IMR-90 (cell line): Measurements from ENCODE around the gene PANK4. TPM values are rescaled to one million over a fixed set of nuclear protein-coding genes. Genes with fewer than 3 reads are reported as not detected.

Experiments
- ATAC-seq: fragments of 200-7000 bp; cut with Tn5 transposase; 2 replicates; pipeline ENCODE4 v1.9.1; 2020; ENCODE audit warnings: low read depth, mild to moderate bottlenecking, moderate library complexity
- BruUV-seq: library from RNA; stranded (reverse); fragments of 400-500 nt; replicated peaks from 2 replicates; lab custom pipeline; 2021; lab: Mats Ljungman, UMichigan
- CTCF ChIA-PET: fragments of 300-600 bp; formaldehyde crosslinking; extraction: SDS; loops from one replicate; lab custom pipeline; 2021; ENCODE audit warnings: antibody characterized with exemption; lab: Yijun Ruan, JAX
- POLR2A ChIA-PET: fragments of 300-600 bp; sonication (Branson Sonifier 250); formaldehyde crosslinking; loops from one replicate; lab custom pipeline; 2022; ENCODE audit warnings: antibody characterized with exemption; ENCODE audit not compliant: unreplicated experiment; lab: Charles Lee
- DNase-seq: peaks from one replicate; pipeline ENCODE4 v3.0.0; 2013
- H2AFZ ChIP-seq: replicated peaks from 2 replicates; pipeline ENCODE3; 2013; ENCODE audit warnings: low read length, mild to moderate bottlenecking; ENCODE audit not compliant: poor library complexity
- H2AK5ac ChIP-seq: 2 replicates; pipeline ENCODE4 v1.6.1; 2013; ENCODE audit warnings: low read depth, low read length, inconsistent platforms
- H2AK9ac ChIP-seq: replicated peaks from 2 replicates; pipeline ENCODE3; 2013; ENCODE audit warnings: mild to moderate bottlenecking, low read depth, low read length, moderate library complexity; ENCODE audit not compliant: poor library complexity
- H2BK120ac ChIP-seq: 2 replicates; pipeline ENCODE4 v1.6.1; 2013; ENCODE audit warnings: low read depth, low read length, inconsistent platforms
- H2BK15ac ChIP-seq: 3 replicates; pipeline ENCODE4 v1.6.1; 2013; ENCODE audit warnings: low read depth, low read length, inconsistent platforms
- H2BK20ac ChIP-seq: 2 replicates; pipeline ENCODE4 v1.6.1; 2013; ENCODE audit warnings: low read depth, mild to moderate bottlenecking, inconsistent platforms, low read length, moderate library complexity
- H2BK5ac ChIP-seq: 2 replicates; pipeline ENCODE4 v1.6.1; 2013; ENCODE audit warnings: mild to moderate bottlenecking, low read depth, low read length, inconsistent platforms; ENCODE audit not compliant: poor library complexity, severe bottlenecking
- H3K14ac ChIP-seq: replicated peaks from 2 replicates; pipeline ENCODE4 v1.6.1; 2013; ENCODE audit warnings: low read depth, low read length, inconsistent platforms
- H3K18ac ChIP-seq: 2 replicates; pipeline ENCODE4 v1.6.1; 2013; ENCODE audit warnings: low read depth, low read length, control low read depth
- H3K23ac ChIP-seq: 2 replicates; pipeline ENCODE4 v1.6.1; 2013; ENCODE audit warnings: low read depth, low read length, inconsistent platforms
- H3K27ac ChIP-seq: 2 replicates; pipeline ENCODE4 v1.5.1; 2013; ENCODE audit warnings: mild to moderate bottlenecking, control low read depth, low read length; ENCODE audit not compliant: insufficient read depth
- H3K27me3 ChIP-seq: 2 replicates; pipeline ENCODE4 v1.6.1; 2013; ENCODE audit warnings: low read length; ENCODE audit not compliant: control insufficient read depth, insufficient read depth
- H3K36me3 ChIP-seq: 2 replicates; pipeline ENCODE4 v1.6.1; 2013; ENCODE audit warnings: low read length, mixed read lengths; ENCODE audit not compliant: control insufficient read depth, insufficient read depth
- H3K4ac ChIP-seq: 2 replicates; pipeline ENCODE4 v1.6.1; 2013; ENCODE audit warnings: low read depth, low read length, inconsistent platforms
- H3K4me1 ChIP-seq: 2 replicates; pipeline ENCODE4 v1.6.1; 2013; ENCODE audit warnings: low read length, mixed read lengths; ENCODE audit not compliant: control insufficient read depth, insufficient read depth
- H3K4me2 ChIP-seq: 2 replicates; pipeline ENCODE4 v1.6.1; 2013; ENCODE audit warnings: low read depth, mild to moderate bottlenecking, control low read depth, low read length, moderate library complexity
- H3K4me3 ChIP-seq: 2 replicates; pipeline ENCODE4 v1.5.1; 2013; ENCODE audit warnings: low read depth, mild to moderate bottlenecking, control low read depth, low read length, moderate library complexity; ENCODE audit not compliant: insufficient read depth
- H3K56ac ChIP-seq: 2 replicates; pipeline ENCODE4 v1.6.1; 2013; ENCODE audit warnings: low read length, inconsistent platforms; ENCODE audit not compliant: insufficient read depth; ENCODE audit errors: extremely low read depth
- H3K79me1 ChIP-seq, 2 experiments: 2 replicates each; pipeline ENCODE4 v1.6.1; 2013; ENCODE audit warnings: low read length in 2 of 2, inconsistent platforms in 1 of 2, low read depth in 1 of 2
- H3K9ac ChIP-seq: 2 replicates; pipeline ENCODE4 v1.6.1; 2013; ENCODE audit warnings: low read depth, low read length, control low read depth
- H3K9me1 ChIP-seq: 2 replicates; pipeline ENCODE4 v1.6.1; 2013; ENCODE audit warnings: low read length, inconsistent platforms; ENCODE audit not compliant: insufficient read depth
- H3K9me3 ChIP-seq: 2 replicates; pipeline ENCODE4 v1.6.1; 2013; ENCODE audit warnings: low read length; ENCODE audit not compliant: control insufficient read depth, insufficient read depth
- H4K20me1 ChIP-seq: 2 replicates; pipeline ENCODE4 v1.6.1; 2013; ENCODE audit warnings: low read length, inconsistent platforms; ENCODE audit not compliant: insufficient read depth
- H4K5ac ChIP-seq: 2 replicates; pipeline ENCODE4 v1.6.1; 2013; ENCODE audit warnings: mild to moderate bottlenecking, low read depth, low read length, control low read depth
- H4K8ac ChIP-seq, 2 experiments: 2 replicates each; pipeline ENCODE4 v1.6.1; 2013; ENCODE audit warnings: low read depth in 2 of 2, low read length in 2 of 2, control low read depth in 1 of 2, inconsistent platforms in 1 of 2
- H4K91ac ChIP-seq: 2 replicates; pipeline ENCODE4 v1.6.1; 2013; ENCODE audit warnings: low read depth, low read length, inconsistent platforms; ENCODE audit not compliant: insufficient read depth
- BHLHE40 ChIP-seq: fragments of 150-350 bp; IDR thresholded peaks from 2 replicates; pipeline ENCODE4 v1.6.1; 2016; ENCODE audit warnings: mild to moderate bottlenecking, low read depth, low read length
- CEBPB ChIP-seq: IDR thresholded peaks from 2 replicates; pipeline ENCODE4 v1.6.1; 2012; ENCODE audit warnings: low read depth, low read length, improper control_type of control experiment
- CHD1 ChIP-seq: IDR thresholded peaks from 2 replicates; pipeline ENCODE4 v1.6.1; 2012; ENCODE audit warnings: low read depth, low read length, improper control_type of control experiment
- FOS ChIP-seq: fragments of 150-350 bp; IDR thresholded peaks from 2 replicates; pipeline ENCODE4 v1.6.1; 2016; ENCODE audit warnings: low read depth, low read length
- MAFK ChIP-seq: IDR thresholded peaks from 2 replicates; pipeline ENCODE4 v1.6.1; 2012; ENCODE audit warnings: low read depth, low read length, improper control_type of control experiment
- MAZ ChIP-seq: IDR thresholded peaks from 2 replicates; pipeline ENCODE4 v1.6.1; 2012; ENCODE audit warnings: low read depth, mild to moderate bottlenecking, low read length, improper control_type of control experiment, moderate library complexity, borderline replicate concordance
- MXI1 ChIP-seq: IDR thresholded peaks from 2 replicates; pipeline ENCODE4 v1.6.1; 2012; ENCODE audit warnings: low read depth, mild to moderate bottlenecking, low read length, moderate library complexity, borderline replicate concordance
- NFE2L2 ChIP-seq: fragments of 150-350 bp; IDR thresholded peaks from 2 replicates; pipeline ENCODE4 v1.6.1; 2016; ENCODE audit warnings: low read depth, mild to moderate bottlenecking, low read length
- POLR2A ChIP-seq: IDR thresholded peaks from 2 replicates; pipeline ENCODE4 v1.6.1; 2012; ENCODE audit warnings: mild to moderate bottlenecking, low read depth, low read length
- RAD21 ChIP-seq: IDR thresholded peaks from 2 replicates; pipeline ENCODE4 v1.6.1; 2012; ENCODE audit warnings: low read length, improper control_type of control experiment
- RCOR1 ChIP-seq: IDR thresholded peaks from 2 replicates; pipeline ENCODE4 v1.6.1; 2012; ENCODE audit warnings: mild to moderate bottlenecking, low read length, improper control_type of control experiment; ENCODE audit not compliant: insufficient replicate concordance
- RFX5 ChIP-seq: IDR thresholded peaks from 2 replicates; pipeline ENCODE4 v1.8.0; 2012; ENCODE audit warnings: low read depth, mild to moderate bottlenecking, low read length, moderate library complexity
- SMC3 ChIP-seq: fragments of 150-350 bp; IDR thresholded peaks from 2 replicates; pipeline ENCODE4 v1.6.1; 2016; ENCODE audit warnings: low read depth, mild to moderate bottlenecking, antibody characterized with exemption, low read length, moderate library complexity
- WGBS, 2 experiments: methylation state at CpG; one replicate each; pipeline versions ENCODE4 v1.1.5 to v1.1.7; 2013; ENCODE audit warnings: missing lambda C conversion rate in 2 of 2; ENCODE audit not compliant: insufficient read length in 1 of 2; ENCODE audit errors: extremely low coverage in 2 of 2; 5-methylcytosine and 5-hydroxymethylcytosine counted together
- dilution Hi-C: fragments of 300-500 bp; cut with HindIII; formaldehyde crosslinking; loops from one replicate; pipeline ENCODE4 v1.14.3; 2018; ENCODE audit warnings: low sequenced_read_pairs; ENCODE audit not compliant: unreplicated experiment
- in situ Hi-C: fragments of 300-500 bp; cut with MboI; formaldehyde crosslinking; loops from 3 replicates; pipeline ENCODE4 v1.14.3; 2019; ENCODE audit warnings: low sequenced_read_pairs, inconsistent platforms, mixed read lengths
- intact Hi-C: fragments of 100-400 bp; cut with micrococcal nuclease; formaldehyde crosslinking; loops from 2 replicates; pipeline ENCODE4 v1.10.0; 2022
- polyA plus RNA-seq, 3 experiments: library from polyadenylated mRNA; depleted of rRNA; stranded (reverse); fragments of >200 nt; gene quantifications; 2 replicates each; pipeline ENCODE4 v1.2.3, GENCODE V29; 2012; ENCODE audit warnings: low replicate concordance in 1 of 3
- total RNA-seq: library from RNA; depleted of rRNA; stranded (reverse); fragments of >200 nt; gene quantifications from 2 replicates; pipeline ENCODE4 v1.2.3, GENCODE V29; 2012
- TF ChIP-seq, protein P1 (sequence below): fragments of 150-350 bp; IDR thresholded peaks from 2 replicates; pipeline ENCODE4 v1.6.1; 2016; ENCODE audit warnings: low read depth, mild to moderate bottlenecking, low read length, moderate library complexity, borderline replicate concordance
- TF ChIP-seq, protein P2 (sequence below): conservative IDR thresholded peaks from 2 replicates; pipeline ENCODE4 v1.5.1; 2012; ENCODE audit warnings: mild to moderate bottlenecking, low read depth, low read length, improper control_type of control experiment
- TF ChIP-seq, protein P3 (sequence below): fragments of 150-350 bp; IDR thresholded peaks from 2 replicates; pipeline ENCODE4 v1.6.1; 2017; ENCODE audit warnings: mild to moderate bottlenecking, antibody characterized with exemption, low read length, low read depth

PANK4 gene
- total and polyA plus RNA-seq, 2 of the 4 experiments (the other 2 are of a cell fraction) = 14.0 to 18.5 TPM

DNA sequence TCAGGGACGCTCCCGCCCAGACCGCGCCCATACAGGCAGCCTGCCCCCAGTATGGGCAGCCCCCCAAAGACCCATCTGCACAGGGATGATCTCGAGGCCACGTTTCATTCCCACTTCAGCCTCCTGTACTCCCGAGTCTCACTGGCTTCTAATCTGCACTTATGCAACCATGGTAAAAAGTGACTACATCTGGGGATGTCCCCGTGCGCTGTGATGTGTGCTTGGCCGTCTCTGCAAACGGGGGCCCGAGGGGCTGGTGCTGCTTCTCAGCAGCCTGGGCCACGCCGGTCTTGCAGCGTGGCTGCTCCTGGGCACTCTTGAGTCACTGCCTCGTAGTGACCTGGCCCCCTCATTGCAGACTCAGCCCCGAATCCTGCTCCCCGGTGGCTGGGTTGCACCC is 67.7 kb downstream of the PANK4 start:
- no peak overlapping the region for H3K14ac ChIP-seq
- H2AK9ac ChIP-seq = no peak overlapping the region
- H3K4me2 ChIP-seq = no peak overlapping the region
- no TSS peak for BruUV-seq
- ChIA-PET POLR2A (no interaction called here), CTCF (interaction anchor here (0.7 kb wide), 1 partner anchor 843 kb away, joined by 3 read pairs; no protein-coding TSS in a partner anchor)
- H4K5ac ChIP-seq = no peak overlapping the region
- H4K91ac ChIP-seq = no peak overlapping the region
- H2BK120ac ChIP-seq = no peak overlapping the region
- no peak overlapping the region for H3K56ac ChIP-seq
- no peak overlapping the region for H2BK20ac ChIP-seq
- H3K27me3 ChIP-seq = peaks cover 15% of the 10 kb centered on the region
- intact Hi-C loops (loop anchor here (1.0 kb wide), 1 partner anchor 88 kb away; no protein-coding TSS in a partner anchor), in situ Hi-C loops (no loop called here), dilution Hi-C loops (no loop called here)
- TF ChIP-seq BHLHE40 (no peak), MXI1 (no peak), RCOR1 (no peak), POLR2A (no peak), FOS (no peak), NFE2L2 (no peak), RFX5 (no peak), CHD1 (no peak), SMC3 (no peak), RAD21 (no peak), CEBPB (no peak), MAZ (no peak), MAFK (no peak)
- TF ChIP-seq, protein P1, sequence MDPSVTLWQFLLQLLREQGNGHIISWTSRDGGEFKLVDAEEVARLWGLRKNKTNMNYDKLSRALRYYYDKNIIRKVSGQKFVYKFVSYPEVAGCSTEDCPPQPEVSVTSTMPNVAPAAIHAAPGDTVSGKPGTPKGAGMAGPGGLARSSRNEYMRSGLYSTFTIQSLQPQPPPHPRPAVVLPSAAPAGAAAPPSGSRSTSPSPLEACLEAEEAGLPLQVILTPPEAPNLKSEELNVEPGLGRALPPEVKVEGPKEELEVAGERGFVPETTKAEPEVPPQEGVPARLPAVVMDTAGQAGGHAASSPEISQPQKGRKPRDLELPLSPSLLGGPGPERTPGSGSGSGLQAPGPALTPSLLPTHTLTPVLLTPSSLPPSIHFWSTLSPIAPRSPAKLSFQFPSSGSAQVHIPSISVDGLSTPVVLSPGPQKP = no peak
- TF ChIP-seq, protein P2, sequence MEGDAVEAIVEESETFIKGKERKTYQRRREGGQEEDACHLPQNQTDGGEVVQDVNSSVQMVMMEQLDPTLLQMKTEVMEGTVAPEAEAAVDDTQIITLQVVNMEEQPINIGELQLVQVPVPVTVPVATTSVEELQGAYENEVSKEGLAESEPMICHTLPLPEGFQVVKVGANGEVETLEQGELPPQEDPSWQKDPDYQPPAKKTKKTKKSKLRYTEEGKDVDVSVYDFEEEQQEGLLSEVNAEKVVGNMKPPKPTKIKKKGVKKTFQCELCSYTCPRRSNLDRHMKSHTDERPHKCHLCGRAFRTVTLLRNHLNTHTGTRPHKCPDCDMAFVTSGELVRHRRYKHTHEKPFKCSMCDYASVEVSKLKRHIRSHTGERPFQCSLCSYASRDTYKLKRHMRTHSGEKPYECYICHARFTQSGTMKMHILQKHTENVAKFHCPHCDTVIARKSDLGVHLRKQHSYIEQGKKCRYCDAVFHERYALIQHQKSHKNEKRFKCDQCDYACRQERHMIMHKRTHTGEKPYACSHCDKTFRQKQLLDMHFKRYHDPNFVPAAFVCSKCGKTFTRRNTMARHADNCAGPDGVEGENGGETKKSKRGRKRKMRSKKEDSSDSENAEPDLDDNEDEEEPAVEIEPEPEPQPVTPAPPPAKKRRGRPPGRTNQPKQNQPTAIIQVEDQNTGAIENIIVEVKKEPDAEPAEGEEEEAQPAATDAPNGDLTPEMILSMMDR = no peak
- TF ChIP-seq, protein P3, sequence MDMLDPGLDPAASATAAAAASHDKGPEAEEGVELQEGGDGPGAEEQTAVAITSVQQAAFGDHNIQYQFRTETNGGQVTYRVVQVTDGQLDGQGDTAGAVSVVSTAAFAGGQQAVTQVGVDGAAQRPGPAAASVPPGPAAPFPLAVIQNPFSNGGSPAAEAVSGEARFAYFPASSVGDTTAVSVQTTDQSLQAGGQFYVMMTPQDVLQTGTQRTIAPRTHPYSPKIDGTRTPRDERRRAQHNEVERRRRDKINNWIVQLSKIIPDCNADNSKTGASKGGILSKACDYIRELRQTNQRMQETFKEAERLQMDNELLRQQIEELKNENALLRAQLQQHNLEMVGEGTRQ = no peak
- no peak overlapping the region for H3K27ac ChIP-seq
- no peaks in the 10 kb centered on the region for H3K9me3 ChIP-seq
- H3K23ac ChIP-seq = no peak overlapping the region
- no peak overlapping the region for H3K4ac ChIP-seq
- ATAC-seq = no peak
- H3K36me3 ChIP-seq = no peaks in the 10 kb centered on the region
- DNase-seq = no peak
- no peak overlapping the region for H3K4me3 ChIP-seq
- no peak overlapping the region for H2BK5ac ChIP-seq
- no peak overlapping the region for H4K8ac ChIP-seq
- H3K18ac ChIP-seq = no peak overlapping the region
- H3K4me1 ChIP-seq = no peaks in the 10 kb centered on the region
- H4K20me1 ChIP-seq = no peaks in the 10 kb centered on the region
- H2BK15ac ChIP-seq = no peak overlapping the region
- no peak overlapping the region for H3K9ac ChIP-seq
- WGBS, 2 experiments = 81% methylated on average over 14 of the region's 18 CpGs; no CpG with 5 or more reads in 1 of the 2 experiments
- H2AK5ac ChIP-seq = no peak overlapping the region
- H3K9me1 ChIP-seq = no peaks in the 10 kb centered on the region
- no peaks in the 10 kb centered on the region for H3K79me1 ChIP-seq
- H2AFZ ChIP-seq = no peak overlapping the region
